Neuron (in vitro differentiated cells): ENCODE results near the gene SEMA3E.
A peak's percentile ranks its signal among the peaks of the same experiment; 100 is the strongest.

Experiments
- H2AFZ ChIP-seq: one replicate; pipeline ENCODE4 v1.6.1; 2013; ENCODE audit warnings: low read depth, mild to moderate bottlenecking, inconsistent platforms, low read length, moderate library complexity
- H3K27me3 ChIP-seq: one replicate; pipeline ENCODE4 v1.6.1; 2013; ENCODE audit warnings: low read length; ENCODE audit not compliant: insufficient read depth
- H3K36me3 ChIP-seq: one replicate; pipeline ENCODE4 v1.6.1; 2013; ENCODE audit warnings: low read length; ENCODE audit not compliant: insufficient read depth
- H3K4me1 ChIP-seq: one replicate; pipeline ENCODE4 v1.6.1; 2013; ENCODE audit warnings: low read length; ENCODE audit not compliant: insufficient read depth
- H3K4me3 ChIP-seq: 2 replicates; pipeline ENCODE4 v1.5.1; 2013; ENCODE audit warnings: mild to moderate bottlenecking, low read length, moderate library complexity
- H3K9me3 ChIP-seq: one replicate; pipeline ENCODE4 v1.6.1; 2013; ENCODE audit warnings: low read length

Gene SEMA3E

GRCh38 chr7:83617858-83618257 is 31.1 kb downstream of the SEMA3E start:
- Histone ChIP-seq H3K4me1 (no peaks in the 10 kb centered on the region), H2AFZ (peak overlapping the region; percentile 28), H3K9me3 (no peaks in the 10 kb centered on the region), H3K36me3 (no peaks in the 10 kb centered on the region), H3K4me3 (no peak overlapping the region), H3K27me3 (no peaks in the 10 kb centered on the region)

- no peaks in the 10 kb centered on the region for H3K27me3 ChIP-seq
- no peak overlapping the region for H2AFZ ChIP-seq
- no peaks in the 10 kb centered on the region for H3K36me3 ChIP-seq
- H3K4me1 ChIP-seq = no peaks in the 10 kb centered on the region
- H3K4me3 ChIP-seq = no peak overlapping the region
- no peaks in the 10 kb centered on the region for H3K9me3 ChIP-seq
Observed at GRCh38 chr7:83614112-83614511, 34.8 kb downstream of the SEMA3E start.

GRCh38 chr7:83613232-83613631 is 35.7 kb downstream of the SEMA3E start:
- no peaks in the 10 kb centered on the region for H3K4me1 ChIP-seq
- H3K9me3 ChIP-seq = no peaks in the 10 kb centered on the region
- H3K36me3 ChIP-seq = no peaks in the 10 kb centered on the region
- H2AFZ ChIP-seq = no peak overlapping the region
- H3K27me3 ChIP-seq = no peaks in the 10 kb centered on the region
- H3K4me3 ChIP-seq = no peak overlapping the region

GRCh38 chr7:83611776-83612175 is 37.2 kb downstream of the SEMA3E start:
- Histone ChIP-seq H3K27me3 (no peaks in the 10 kb centered on the region), H3K4me1 (no peaks in the 10 kb centered on the region), H3K9me3 (no peaks in the 10 kb centered on the region)

GRCh38 chr7:83610649-83611304 is 38.2 kb downstream of the SEMA3E start:
- no peak overlapping the region for H2AFZ ChIP-seq
- H3K4me1 ChIP-seq = no peaks in the 10 kb centered on the region
- no peaks in the 10 kb centered on the region for H3K27me3 ChIP-seq
- no peaks in the 10 kb centered on the region for H3K36me3 ChIP-seq
- H3K4me3 ChIP-seq = no peak overlapping the region
- no peaks in the 10 kb centered on the region for H3K9me3 ChIP-seq

More at GRCh38 chr7:83611776-83612175, 37.2 kb downstream of the SEMA3E start:
- H3K36me3 ChIP-seq = no peaks in the 10 kb centered on the region
- no peak overlapping the region for H2AFZ ChIP-seq
- H3K4me3 ChIP-seq = no peak overlapping the region

- Histone ChIP-seq H3K36me3 (no peaks in the 10 kb centered on the region), H3K4me3 (no peak overlapping the region), H3K4me1 (no peaks in the 10 kb centered on the region), H3K27me3 (no peaks in the 10 kb centered on the region), H3K9me3 (no peaks in the 10 kb centered on the region), H2AFZ (no peak overlapping the region)
Observed at GRCh38 chr7:83608716-83609115, 40.2 kb downstream of the SEMA3E start.

GRCh38 chr7:83603649-83604048 is 45.3 kb downstream of the SEMA3E start:
- Histone ChIP-seq H3K9me3 (no peaks in the 10 kb centered on the region), H3K4me3 (no peak overlapping the region), H2AFZ (no peak overlapping the region), H3K36me3 (no peaks in the 10 kb centered on the region), H3K27me3 (no peaks in the 10 kb centered on the region), H3K4me1 (no peaks in the 10 kb centered on the region)

- Histone ChIP-seq H3K36me3 (no peaks in the 10 kb centered on the region), H3K4me3 (no peak overlapping the region), H2AFZ (no peak overlapping the region), H3K27me3 (no peaks in the 10 kb centered on the region), H3K9me3 (no peaks in the 10 kb centered on the region), H3K4me1 (no peaks in the 10 kb centered on the region)
Observed at GRCh38 chr7:83599131-83599530, 49.8 kb downstream of the SEMA3E start.

- Histone ChIP-seq H3K4me1 (no peaks in the 10 kb centered on the region), H3K36me3 (no peaks in the 10 kb centered on the region), H3K4me3 (no peak overlapping the region), H3K9me3 (no peaks in the 10 kb centered on the region), H2AFZ (no peak overlapping the region), H3K27me3 (no peaks in the 10 kb centered on the region)
Observed at GRCh38 chr7:83593921-83594475, 54.9 kb downstream of the SEMA3E start.

GRCh38 chr7:83588602-83589240 is 60.2 kb downstream of the SEMA3E start:
- Histone ChIP-seq H3K27me3 (no peaks in the 10 kb centered on the region), H3K9me3 (no peaks in the 10 kb centered on the region), H3K36me3 (no peaks in the 10 kb centered on the region), H3K4me3 (no peak overlapping the region), H3K4me1 (no peaks in the 10 kb centered on the region), H2AFZ (no peak overlapping the region)

GRCh38 chr7:83586281-83586680 is 62.7 kb downstream of the SEMA3E start:
- Histone ChIP-seq H2AFZ (no peak overlapping the region), H3K4me1 (no peaks in the 10 kb centered on the region), H3K9me3 (no peaks in the 10 kb centered on the region), H3K27me3 (no peaks in the 10 kb centered on the region), H3K36me3 (no peaks in the 10 kb centered on the region), H3K4me3 (no peak overlapping the region)

- H3K27me3 ChIP-seq = no peaks in the 10 kb centered on the region
- no peak overlapping the region for H3K4me3 ChIP-seq
- H3K9me3 ChIP-seq = no peaks in the 10 kb centered on the region
- H2AFZ ChIP-seq = no peak overlapping the region
- no peaks in the 10 kb centered on the region for H3K36me3 ChIP-seq
- H3K4me1 ChIP-seq = no peaks in the 10 kb centered on the region
Observed at GRCh38 chr7:83581667-83582435, 67.1 kb downstream of the SEMA3E start.

GRCh38 chr7:83579740-83580139 is 69.2 kb downstream of the SEMA3E start:
- Histone ChIP-seq H3K4me3 (no peak overlapping the region), H3K36me3 (no peaks in the 10 kb centered on the region), H3K9me3 (no peaks in the 10 kb centered on the region), H3K4me1 (no peaks in the 10 kb centered on the region), H2AFZ (no peak overlapping the region), H3K27me3 (no peaks in the 10 kb centered on the region)
